CD4-positive, alpha-beta T cell treated with Interleukin-4 for 4 hours (primary cell): Measurements from ENCODE around the gene SDSL.
A peak's percentile ranks its signal among the peaks of the same experiment; 100 is the strongest.

Experiments used
- DNase-seq: peaks from one replicate; pipeline ENCODE4 v3.0.0-alpha.2; 2020

Gene SDSL

GRCh38 chr12:113397497-113398197 is 24.5 kb upstream of the SDSL start:
- no peak for DNase-seq

GRCh38 chr12:113398346-113399290 is 23.6 kb upstream of the SDSL start:
- no peak for DNase-seq

DNA sequence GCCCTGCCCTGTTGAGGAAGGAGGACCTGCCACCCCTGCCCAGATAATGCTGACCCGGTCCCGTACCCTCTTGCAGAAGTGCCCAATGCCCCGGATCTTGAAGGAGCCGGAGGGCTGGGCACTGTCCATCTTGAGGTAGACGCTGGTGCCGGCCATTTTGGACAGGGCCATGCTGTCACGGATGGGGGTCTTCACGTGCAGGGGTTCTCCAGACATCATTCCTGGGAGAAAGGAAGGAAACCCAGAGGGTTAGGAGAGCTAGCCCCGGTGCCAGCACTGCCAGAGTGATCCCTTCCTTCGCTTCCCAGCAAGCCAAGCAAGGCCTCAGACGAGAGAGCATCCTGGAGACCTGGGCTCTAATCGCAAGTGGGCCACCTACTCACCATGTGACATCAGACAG is 22.7 kb upstream of the SDSL start:
- DNase-seq = no peak

DNA sequence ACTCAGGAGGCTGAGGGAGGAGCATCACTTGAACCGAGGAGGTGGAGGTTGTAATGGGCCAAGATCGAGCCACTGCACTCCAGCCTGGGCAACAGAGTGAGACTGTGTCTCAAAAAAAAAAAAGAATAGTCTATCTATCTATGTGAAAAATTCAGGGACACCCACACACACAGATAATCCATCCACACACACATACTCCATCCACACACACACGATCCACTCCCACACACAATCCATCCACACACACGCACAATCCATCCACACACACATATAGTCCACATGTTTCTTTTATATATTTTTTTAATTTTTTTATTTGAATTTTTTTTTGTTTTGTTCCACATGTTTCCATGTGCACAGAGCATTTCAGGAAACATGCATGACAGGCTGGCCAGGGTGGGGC is 21.8 kb upstream of the SDSL start:
- no peak for DNase-seq

DNA sequence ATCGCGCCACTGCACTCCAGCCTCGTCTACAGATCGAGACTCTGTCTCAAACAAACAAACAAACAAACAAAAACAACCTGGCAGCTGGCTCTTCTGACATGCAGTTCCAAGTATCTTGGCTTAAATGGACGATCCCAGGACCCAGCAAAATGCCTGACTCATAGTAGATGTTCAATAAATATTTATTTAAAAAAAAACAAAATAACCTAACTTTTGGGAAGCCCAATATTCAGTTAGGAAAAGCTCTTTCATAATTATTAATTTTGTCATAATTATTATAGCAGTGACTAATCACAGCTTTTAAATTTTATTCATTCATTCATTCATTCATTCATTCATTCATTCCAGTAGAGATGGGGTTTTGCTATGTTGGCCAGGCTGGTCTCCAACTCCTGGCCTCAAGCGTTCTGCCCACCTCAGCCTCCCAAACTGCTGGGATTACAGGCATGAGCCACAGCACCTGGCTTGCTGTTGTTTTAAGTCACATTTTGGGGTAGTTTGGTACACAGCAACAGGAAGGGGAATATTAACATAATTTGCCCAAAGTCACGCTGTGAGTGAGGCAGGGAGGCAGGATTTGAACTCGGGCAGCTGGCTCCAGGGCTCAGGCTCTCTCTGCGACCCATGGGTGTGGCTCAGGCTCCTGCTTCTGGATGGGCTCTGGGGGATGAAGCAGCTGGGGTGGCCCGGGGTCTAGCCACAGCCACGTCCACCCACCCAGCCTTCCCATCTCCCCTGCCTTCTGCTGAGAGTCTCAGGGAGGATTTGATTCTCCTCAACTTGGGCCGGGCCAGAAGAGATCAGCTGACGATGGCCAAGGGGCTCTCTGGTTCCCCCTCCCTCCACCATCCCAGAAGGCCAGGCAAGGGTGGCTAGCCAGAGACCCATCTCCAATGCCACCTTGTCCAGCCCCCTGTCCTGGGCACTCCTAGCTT is 20.8 kb upstream of the SDSL start:
- no peak for DNase-seq

- no peak for DNase-seq
Measured at GRCh38 chr12:113402586-113403260, 19.5 kb upstream of the SDSL start.

GRCh38 chr12:113403435-113404415 is 18.5 kb upstream of the SDSL start, which contains the start of gene SDS:
TSS of gene SDS (minus strand) at chr12:113403887. CDS start at chr12:113399708, 4,179 bp downstream.
- no peak for DNase-seq

- DNase-seq = no peak
Measured at GRCh38 chr12:113405694-113406093, 16.5 kb upstream of the SDSL start.

DNA sequence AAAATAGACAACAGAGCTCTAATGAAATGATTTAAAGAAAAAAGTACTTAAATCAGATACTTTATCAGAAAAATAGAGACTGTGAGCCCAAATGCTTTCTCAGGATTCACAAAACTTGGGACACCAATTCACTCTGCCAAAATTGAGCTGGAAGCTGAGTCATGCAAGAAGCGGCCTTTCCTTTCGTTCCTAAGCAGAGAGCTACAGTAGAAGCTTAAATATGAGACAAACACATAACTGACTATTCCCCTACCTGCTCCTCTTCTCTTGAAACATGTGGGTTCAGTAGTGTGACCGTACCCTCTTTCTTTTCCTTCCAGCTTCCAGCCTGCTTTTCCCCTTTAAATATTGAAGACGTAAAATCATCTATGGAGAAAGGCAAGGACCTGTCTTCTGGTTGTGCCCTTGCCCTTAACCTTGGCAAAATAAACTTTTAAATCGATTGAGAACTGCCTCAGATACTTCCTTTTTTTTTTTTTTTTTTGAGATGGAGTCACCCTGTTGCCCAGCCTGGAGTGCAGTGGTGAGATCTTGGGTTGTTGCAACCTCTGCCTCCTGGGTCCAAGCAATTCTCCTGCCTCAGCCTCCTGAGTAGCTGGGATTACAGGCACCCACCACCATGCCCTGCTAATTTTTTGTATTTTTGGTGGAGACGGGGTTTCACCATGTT is 14.1 kb upstream of the SDSL start:
- no peak for DNase-seq

GRCh38 chr12:113408756-113409298 is 13.4 kb upstream of the SDSL start:
- DNase-seq = no peak

DNA sequence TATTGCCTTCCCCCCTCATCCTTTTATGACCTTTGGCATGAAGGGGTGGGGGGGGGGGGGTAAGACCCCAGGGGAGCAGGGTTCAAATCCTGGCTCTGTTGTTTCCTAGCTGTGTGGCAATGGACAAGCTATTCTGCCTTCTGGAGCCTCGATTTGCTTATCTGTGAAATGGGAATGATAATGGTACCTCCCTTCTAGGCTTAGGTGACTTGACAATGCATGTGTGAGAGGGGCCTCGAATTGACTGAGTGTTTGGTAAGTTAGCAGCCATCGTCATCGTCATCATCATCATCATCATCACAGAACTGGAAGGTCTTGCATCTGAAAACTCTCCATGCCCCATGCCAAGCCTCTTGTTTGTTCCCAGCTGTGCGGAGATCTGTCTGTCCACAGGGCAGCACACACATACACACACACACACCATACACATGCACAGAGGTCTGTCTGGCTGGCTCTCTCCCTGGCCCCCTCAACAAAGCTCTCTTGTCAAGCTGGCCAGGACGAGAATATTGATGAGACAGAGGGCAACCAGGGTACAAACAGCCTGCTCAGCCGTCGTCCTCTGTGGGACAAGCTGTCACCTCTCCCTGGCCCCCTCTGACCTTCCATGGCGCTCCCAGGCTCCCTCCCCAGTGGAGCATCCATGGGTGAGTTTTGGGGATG is 12.6 kb upstream of the SDSL start:
- no peak for DNase-seq

DNA sequence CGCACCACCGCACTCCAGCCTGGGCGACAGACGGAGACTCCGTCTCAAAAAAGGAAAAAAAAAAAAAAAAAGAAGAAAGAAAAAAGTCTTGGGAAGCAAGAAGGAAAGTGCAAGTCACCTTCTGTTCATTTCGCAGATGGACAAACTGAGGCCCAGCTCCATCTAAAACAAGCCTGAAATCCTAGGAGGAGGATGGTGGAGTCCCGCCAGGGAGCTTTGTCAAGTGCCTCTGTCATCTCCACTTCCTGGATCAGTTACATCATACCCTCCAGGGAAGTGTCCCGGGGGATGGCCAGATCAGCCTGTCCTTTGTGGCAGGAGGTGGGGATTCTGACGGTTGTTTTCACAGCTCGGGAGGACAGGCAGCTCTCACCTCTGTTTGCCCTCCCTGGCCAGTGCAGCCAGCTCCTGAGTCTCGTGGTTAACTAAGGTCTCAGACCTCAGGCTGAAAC is 8.7 kb upstream of the SDSL start:
- DNase-seq = no peak

DNA sequence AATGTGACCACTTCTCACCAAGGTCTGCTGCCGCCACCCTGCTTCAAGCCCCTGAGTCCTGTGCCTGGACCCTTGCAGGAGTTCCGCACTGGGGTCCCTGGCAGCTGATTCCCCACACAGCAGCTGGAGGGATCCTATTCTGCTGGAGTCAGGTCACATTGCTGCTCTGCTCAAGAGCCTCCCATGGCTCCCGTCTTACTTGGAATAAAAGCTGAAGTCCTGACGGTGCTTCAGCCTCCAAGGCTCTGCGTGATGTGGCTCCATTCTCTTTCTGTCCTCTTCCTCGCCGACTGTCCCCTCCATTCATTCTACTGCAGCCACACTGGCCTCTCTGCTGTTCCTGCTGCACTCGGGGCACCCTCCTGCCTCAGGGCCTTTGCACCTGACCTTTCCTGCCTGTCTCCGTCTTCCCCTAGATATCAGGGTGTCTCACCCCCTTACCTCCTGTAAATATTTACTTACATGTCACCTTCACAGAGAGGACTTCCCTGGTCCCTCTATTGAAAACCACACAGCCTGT is 7.6 kb upstream of the SDSL start:
- DNase-seq = no peak

DNA sequence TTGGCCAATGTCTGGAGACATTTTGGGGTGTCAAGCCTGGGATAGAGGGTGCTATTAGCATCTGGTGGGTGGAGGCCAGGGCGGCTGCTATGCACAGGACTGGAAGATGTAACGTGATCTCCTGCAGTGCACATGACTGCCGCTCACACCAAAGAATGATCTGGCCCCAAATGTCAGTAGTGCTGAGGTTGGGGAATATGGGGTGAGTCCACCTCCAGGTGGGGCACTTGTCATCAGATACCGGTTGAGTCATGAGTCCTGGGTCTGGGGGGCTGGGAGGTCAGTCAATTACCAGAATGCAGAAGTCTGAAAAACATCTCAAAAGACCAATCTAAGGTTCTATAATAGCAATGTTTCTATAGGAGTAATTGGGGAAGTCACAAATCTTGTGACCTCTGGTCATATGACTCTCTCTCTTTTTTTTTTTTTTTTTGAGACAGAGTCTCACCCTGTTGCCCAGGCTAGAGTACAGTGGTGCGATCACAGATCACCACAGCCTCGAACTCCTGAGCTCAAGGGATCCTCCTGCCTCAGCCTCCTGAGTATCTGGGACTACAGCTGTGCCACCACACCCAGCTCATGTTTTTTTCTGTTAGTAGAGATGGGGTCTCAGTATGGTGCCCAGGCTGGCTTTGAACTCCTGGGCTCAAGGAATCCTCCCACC is 6.0 kb upstream of the SDSL start:
- peak; percentile 2 for DNase-seq

- no peak for DNase-seq
Measured at GRCh38 chr12:113418213-113418879, 3.8 kb upstream of the SDSL start.

- no peak for DNase-seq
Measured at GRCh38 chr12:113420996-113421595, 1.1 kb upstream of the SDSL start.

DNA sequence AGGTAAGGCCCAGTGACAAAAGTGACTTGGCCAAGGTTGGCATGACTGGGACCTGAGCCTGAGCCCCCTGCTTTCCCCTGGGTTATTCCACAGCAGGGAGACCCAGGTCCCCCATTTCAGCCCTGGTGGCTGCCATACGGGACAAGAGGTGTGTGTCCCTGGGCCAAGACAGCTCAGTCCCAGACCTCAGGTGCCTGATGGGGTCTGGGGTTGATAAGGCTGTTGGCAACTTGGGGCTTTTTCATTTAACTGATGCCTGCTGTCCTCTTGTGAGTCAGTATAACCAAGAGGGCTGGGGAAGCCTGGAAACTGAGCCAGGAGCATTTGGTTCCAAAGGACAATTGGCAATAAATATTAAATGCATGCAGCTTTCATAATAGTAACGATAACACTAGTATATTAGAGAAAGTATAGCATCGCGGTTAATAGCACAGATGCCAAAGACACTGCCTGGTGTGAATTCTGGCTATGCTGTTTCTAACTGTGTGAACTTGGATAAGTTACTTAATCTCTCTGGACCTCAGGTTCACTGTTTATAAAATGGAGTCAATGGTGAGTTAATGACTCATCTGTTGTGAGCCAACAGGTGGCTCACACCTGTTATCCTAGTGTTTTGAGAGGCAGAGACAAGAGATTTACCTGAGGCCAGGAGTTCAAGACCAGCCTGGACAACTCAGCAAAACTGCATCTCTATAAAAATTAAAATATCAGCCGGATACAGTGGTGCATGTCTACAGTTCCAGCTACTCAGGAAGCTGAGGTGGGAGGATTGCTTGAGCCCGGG is 898 bp downstream of the SDSL start:
- DNase-seq = no peak
